HG03469 (cell line): ENCODE results near the gene AHNAK2.
"Not testable (repeated sequence)": the region's sequence is repeated elsewhere in the genome, so short reads cannot be mapped to it uniquely, and the experiment has no call there.

Experiments
- ATAC-seq: cut with Tn5 transposase; IDR thresholded peaks from one replicate; pipeline ENCODE4 v1.9.1; 2021; ENCODE audit warnings: mild to moderate bottlenecking, moderate library complexity, moderate number of reproducible peaks; ENCODE audit not compliant: unreplicated experiment

Gene AHNAK2

GRCh38 chr14:104956290-104956890 lies 21.8 kb downstream of the AHNAK2 start:
- no peak for ATAC-seq

GRCh38 chr14:104955396-104955770 lies 22.8 kb downstream of the AHNAK2 start:
- no peak for ATAC-seq

GRCh38 chr14:104954746-104955395 lies 23.3 kb downstream of the AHNAK2 start:
- ATAC-seq: no peak

GRCh38 chr14:104953896-104954656 lies 24.1 kb downstream of the AHNAK2 start:
- no peak for ATAC-seq

- ATAC-seq: no peak
These were observed 25.1 kb downstream of the AHNAK2 start for GRCh38 chr14:104953097-104953496.

- not testable (repeated sequence) for ATAC-seq
These were observed 26.1 kb downstream of the AHNAK2 start for GRCh38 chr14:104951863-104952657.

GRCh38 chr14:104950701-104951100 lies 27.5 kb downstream of the AHNAK2 start:
- ATAC-seq: not testable (repeated sequence)

GRCh38 chr14:104950021-104950420 lies 28.2 kb downstream of the AHNAK2 start:
- no peak for ATAC-seq

GRCh38 chr14:104949406-104949955 lies 28.7 kb downstream of the AHNAK2 start:
- ATAC-seq: not testable (repeated sequence)

GRCh38 chr14:104948736-104949031 lies 29.5 kb downstream of the AHNAK2 start:
- ATAC-seq: no peak

GRCh38 chr14:104947881-104948735 lies 30.1 kb downstream of the AHNAK2 start:
- ATAC-seq: not testable (repeated sequence)

- not testable (repeated sequence) for ATAC-seq
These were observed 31.0 kb downstream of the AHNAK2 start for GRCh38 chr14:104947201-104947600.

GRCh38 chr14:104945986-104946965 lies 31.9 kb downstream of the AHNAK2 start:
- ATAC-seq: not testable (repeated sequence)

- not testable (repeated sequence) for ATAC-seq
These were observed 32.9 kb downstream of the AHNAK2 start for GRCh38 chr14:104945266-104945665.

- ATAC-seq: not testable (repeated sequence)
These were observed 33.6 kb downstream of the AHNAK2 start for GRCh38 chr14:104944436-104945205.

- not testable (repeated sequence) for ATAC-seq
These were observed 34.2 kb downstream of the AHNAK2 start for GRCh38 chr14:104944016-104944308.

GRCh38 chr14:104943216-104944015 lies 34.8 kb downstream of the AHNAK2 start:
- ATAC-seq: not testable (repeated sequence)
